ENCODE data around the gene CPNE6. TPM values are rescaled to one million over a fixed set of nuclear protein-coding genes. Genes with fewer than 3 reads are reported as not detected.

Gene CPNE6
- total and polyA plus RNA-seq, 2 of the 13 experiments (the other 11 are each of a cell fraction or from before 2014, with no cell fraction given) = not detected

- TF ChIP-seq DBP (CRISPR knock-in tag; IDR thresholded peaks at IDR 0.05; ENCODE audit: not compliant biosample characterization) (no peak), NFKBIZ (CRISPR knock-in tag; IDR thresholded peaks at IDR 0.05) (peak; percentile 61; the same call in 1 of the 2 replicates), ATF2 (CRISPR knock-in tag; IDR thresholded peaks at IDR 0.05) (peak; percentile 65; the same call in 1 of the 2 replicates), HOXD1 (CRISPR knock-in tag; IDR thresholded peaks at IDR 0.05) (peak; percentile 90), MTA1 (CRISPR knock-in tag; IDR thresholded peaks at IDR 0.05; ENCODE audit: borderline replicate concordance) (peak; percentile 96; the same call in 1 of the 2 replicates), HMG20A (CRISPR knock-in tag; IDR thresholded peaks at IDR 0.05; ENCODE audit: borderline replicate concordance) (no peak), ZNF615 (CRISPR knock-in tag; IDR thresholded peaks at IDR 0.05; ENCODE audit: borderline replicate concordance) (0 out of 2 replicates have a peak, but pooled peaks have one; percentile 50), FOSL2 (CRISPR knock-in tag; IDR thresholded peaks at IDR 0.05) (peak; percentile 61), ZNF563 (CRISPR knock-in tag; IDR thresholded peaks at IDR 0.05) (peak; percentile 66), ZNF709 (CRISPR knock-in tag; IDR thresholded peaks at IDR 0.05) (peak; percentile 80; the same call in 1 of the 2 replicates), ZBTB25 (CRISPR knock-in tag; IDR thresholded peaks at IDR 0.05) (no peak), POLR2AphosphoS2 (IDR thresholded peaks at IDR 0.05; ENCODE audit: low read depth, low read length) (no peak), ZNF562 (CRISPR knock-in tag; IDR thresholded peaks at IDR 0.05; ENCODE audit: borderline replicate concordance) (no peak), ZNF543 (CRISPR knock-in tag; IDR thresholded peaks at IDR 0.05) (peak; percentile 72), DMAP1 (CRISPR knock-in tag; IDR thresholded peaks at IDR 0.05) (peak; percentile 45)
- TF ChIP-seq, protein P1, sequence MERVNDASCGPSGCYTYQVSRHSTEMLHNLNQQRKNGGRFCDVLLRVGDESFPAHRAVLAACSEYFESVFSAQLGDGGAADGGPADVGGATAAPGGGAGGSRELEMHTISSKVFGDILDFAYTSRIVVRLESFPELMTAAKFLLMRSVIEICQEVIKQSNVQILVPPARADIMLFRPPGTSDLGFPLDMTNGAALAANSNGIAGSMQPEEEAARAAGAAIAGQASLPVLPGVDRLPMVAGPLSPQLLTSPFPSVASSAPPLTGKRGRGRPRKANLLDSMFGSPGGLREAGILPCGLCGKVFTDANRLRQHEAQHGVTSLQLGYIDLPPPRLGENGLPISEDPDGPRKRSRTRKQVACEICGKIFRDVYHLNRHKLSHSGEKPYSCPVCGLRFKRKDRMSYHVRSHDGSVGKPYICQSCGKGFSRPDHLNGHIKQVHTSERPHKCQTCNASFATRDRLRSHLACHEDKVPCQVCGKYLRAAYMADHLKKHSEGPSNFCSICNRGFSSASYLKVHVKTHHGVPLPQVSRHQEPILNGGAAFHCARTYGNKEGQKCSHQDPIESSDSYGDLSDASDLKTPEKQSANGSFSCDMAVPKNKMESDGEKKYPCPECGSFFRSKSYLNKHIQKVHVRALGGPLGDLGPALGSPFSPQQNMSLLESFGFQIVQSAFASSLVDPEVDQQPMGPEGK (CRISPR knock-in tag; IDR thresholded peaks at IDR 0.05) = peak; percentile 99
- TF ChIP-seq, protein P2, sequence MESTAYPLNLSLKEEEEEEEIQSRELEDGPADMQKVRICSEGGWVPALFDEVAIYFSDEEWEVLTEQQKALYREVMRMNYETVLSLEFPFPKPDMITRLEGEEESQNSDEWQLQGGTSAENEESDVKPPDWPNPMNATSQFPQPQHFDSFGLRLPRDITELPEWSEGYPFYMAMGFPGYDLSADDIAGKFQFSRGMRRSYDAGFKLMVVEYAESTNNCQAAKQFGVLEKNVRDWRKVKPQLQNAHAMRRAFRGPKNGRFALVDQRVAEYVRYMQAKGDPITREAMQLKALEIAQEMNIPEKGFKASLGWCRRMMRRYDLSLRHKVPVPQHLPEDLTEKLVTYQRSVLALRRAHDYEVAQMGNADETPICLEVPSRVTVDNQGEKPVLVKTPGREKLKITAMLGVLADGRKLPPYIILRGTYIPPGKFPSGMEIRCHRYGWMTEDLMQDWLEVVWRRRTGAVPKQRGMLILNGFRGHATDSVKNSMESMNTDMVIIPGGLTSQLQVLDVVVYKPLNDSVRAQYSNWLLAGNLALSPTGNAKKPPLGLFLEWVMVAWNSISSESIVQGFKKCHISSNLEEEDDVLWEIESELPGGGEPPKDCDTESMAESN (CRISPR knock-in tag; conservative IDR thresholded peaks at IDR 0.05) = peak; percentile 63; the same call in 1 of the 2 replicates
- TF ChIP-seq, protein P3, sequence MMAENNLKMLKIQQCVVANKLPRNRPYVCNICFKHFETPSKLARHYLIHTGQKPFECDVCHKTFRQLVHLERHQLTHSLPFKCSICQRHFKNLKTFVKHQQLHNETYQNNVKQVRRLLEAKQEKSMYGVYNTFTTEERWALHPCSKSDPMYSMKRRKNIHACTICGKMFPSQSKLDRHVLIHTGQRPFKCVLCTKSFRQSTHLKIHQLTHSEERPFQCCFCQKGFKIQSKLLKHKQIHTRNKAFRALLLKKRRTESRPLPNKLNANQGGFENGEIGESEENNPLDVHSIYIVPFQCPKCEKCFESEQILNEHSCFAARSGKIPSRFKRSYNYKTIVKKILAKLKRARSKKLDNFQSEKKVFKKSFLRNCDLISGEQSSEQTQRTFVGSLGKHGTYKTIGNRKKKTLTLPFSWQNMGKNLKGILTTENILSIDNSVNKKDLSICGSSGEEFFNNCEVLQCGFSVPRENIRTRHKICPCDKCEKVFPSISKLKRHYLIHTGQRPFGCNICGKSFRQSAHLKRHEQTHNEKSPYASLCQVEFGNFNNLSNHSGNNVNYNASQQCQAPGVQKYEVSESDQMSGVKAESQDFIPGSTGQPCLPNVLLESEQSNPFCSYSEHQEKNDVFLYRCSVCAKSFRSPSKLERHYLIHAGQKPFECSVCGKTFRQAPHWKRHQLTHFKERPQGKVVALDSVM (CRISPR knock-in tag; IDR thresholded peaks at IDR 0.05) = peak; percentile 35; the same call in 1 of the 2 replicates
Measured at GRCh38 chr14:24051789-24052655, 19.3 kb upstream of the CPNE6 start, which contains the start of gene CARMIL3 (continued).

All from HepG2 (cell line).